ENCODE measurements around the gene TRAPPC2.
A peak's percentile ranks its signal among the peaks of the same experiment; 100 is the strongest.

Gene TRAPPC2

DNA sequence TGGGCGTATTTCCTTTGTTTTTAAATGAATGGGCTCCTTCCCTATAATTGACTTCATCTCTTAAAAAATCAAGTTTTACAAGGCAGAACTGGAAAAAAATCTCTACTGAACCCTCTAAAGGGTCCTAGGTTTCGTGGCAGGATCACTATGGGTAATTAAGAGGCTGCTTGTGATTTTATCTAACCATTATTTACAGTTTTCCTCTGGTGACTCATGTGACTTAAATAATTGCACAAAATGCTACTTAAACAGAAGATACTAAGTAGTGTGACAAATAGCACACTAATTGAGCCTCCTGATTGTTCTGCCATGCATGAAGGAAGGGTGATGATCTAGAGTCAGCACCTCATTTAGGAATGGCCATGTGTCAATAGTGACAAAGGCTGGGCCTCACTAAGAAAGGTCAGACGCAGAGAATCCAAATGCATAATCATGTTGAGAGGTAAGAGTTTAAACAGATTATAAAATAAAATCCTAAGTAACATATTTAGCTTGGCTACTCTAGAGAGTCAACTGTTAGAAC, 35.7 kb upstream of the TRAPPC2 start:
- DNase-seq (ENCODE audit: low read depth) = no peak
- TF ChIP-seq, protein P1, sequence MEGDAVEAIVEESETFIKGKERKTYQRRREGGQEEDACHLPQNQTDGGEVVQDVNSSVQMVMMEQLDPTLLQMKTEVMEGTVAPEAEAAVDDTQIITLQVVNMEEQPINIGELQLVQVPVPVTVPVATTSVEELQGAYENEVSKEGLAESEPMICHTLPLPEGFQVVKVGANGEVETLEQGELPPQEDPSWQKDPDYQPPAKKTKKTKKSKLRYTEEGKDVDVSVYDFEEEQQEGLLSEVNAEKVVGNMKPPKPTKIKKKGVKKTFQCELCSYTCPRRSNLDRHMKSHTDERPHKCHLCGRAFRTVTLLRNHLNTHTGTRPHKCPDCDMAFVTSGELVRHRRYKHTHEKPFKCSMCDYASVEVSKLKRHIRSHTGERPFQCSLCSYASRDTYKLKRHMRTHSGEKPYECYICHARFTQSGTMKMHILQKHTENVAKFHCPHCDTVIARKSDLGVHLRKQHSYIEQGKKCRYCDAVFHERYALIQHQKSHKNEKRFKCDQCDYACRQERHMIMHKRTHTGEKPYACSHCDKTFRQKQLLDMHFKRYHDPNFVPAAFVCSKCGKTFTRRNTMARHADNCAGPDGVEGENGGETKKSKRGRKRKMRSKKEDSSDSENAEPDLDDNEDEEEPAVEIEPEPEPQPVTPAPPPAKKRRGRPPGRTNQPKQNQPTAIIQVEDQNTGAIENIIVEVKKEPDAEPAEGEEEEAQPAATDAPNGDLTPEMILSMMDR (IDR thresholded peaks at IDR 0.05; ENCODE audit: control insufficient read depth, extremely low read depth, insufficient read depth) = no peak
- no peak overlapping the region for H3K4me3 ChIP-seq (ENCODE audit: low read depth, low read length)

DNA sequence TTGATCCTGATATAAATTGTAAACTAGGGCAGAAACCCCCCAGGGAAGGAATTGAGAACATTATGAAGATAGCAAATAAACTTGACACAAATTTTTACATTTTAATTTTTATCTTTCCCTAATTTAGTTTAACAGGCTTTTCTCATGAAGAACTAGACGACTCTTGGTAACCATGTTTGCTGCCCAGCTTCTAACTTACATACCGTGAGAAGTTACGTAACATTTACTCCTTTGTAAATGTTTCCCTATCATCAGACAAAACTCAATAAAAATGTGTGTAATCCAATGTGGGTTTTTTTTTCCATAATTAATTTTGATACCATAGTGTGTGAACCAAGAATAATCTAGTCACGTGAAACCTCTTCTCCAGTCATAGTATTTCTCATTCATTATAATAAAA, 34.5 kb upstream of the TRAPPC2 start:
- TF ChIP-seq, protein P1 (IDR thresholded peaks at IDR 0.05; ENCODE audit: control insufficient read depth, extremely low read depth, insufficient read depth) = no peak
- no peak for DNase-seq (ENCODE audit: low read depth)
- no peak overlapping the region for H3K4me3 ChIP-seq (ENCODE audit: low read depth, low read length)

DNA sequence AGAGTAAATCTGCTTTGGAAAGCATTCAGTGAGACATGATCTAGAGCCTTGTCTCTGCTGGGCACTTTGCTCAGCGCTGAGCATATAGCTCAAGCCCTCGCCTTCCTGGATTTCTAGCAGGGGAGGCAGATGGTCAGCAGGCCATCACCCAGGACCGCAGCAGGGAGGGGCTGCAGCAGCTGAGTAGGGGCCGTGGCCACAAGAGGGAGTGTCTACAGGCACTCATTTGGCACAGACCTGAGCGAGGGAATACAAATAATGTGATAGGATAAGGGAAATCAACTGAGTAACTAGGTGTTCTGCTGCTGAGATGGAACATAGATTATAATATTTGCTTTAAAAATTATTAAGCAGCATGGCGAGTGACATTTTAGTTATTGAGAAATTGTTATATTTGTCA, 30.3 kb upstream of the TRAPPC2 start:
- no peak overlapping the region for H3K4me3 ChIP-seq (ENCODE audit: low read depth, low read length)
- TF ChIP-seq, protein P1 (IDR thresholded peaks at IDR 0.05; ENCODE audit: control insufficient read depth, extremely low read depth, insufficient read depth) = peak; percentile 52
- DNase-seq (ENCODE audit: low read depth) = no peak

DNA sequence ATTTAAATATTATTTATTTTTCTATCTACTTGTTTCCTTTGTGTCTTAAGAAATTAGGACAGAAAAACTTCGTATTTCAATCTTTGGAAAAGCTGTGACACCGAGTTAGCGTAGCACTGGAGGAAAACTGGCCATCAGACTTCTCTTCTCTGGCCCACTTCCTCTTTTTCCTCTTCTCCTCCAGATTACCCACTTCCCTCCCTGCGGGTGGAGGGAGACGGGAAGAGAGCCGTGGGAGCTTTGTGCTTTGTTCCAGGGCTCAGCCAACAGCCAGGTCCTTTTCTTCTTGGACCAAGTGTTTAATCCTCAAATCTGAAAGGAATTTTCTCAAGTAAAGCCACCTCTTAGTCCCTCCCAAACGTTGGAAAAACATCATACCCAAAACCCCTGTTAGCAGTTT, 29.9 kb upstream of the TRAPPC2 start:
- DNase-seq (ENCODE audit: low read depth) = no peak
- TF ChIP-seq, protein P1 (IDR thresholded peaks at IDR 0.05; ENCODE audit: control insufficient read depth, extremely low read depth, insufficient read depth) = no peak
- H3K4me3 ChIP-seq (ENCODE audit: low read depth, low read length) = no peak overlapping the region

DNA sequence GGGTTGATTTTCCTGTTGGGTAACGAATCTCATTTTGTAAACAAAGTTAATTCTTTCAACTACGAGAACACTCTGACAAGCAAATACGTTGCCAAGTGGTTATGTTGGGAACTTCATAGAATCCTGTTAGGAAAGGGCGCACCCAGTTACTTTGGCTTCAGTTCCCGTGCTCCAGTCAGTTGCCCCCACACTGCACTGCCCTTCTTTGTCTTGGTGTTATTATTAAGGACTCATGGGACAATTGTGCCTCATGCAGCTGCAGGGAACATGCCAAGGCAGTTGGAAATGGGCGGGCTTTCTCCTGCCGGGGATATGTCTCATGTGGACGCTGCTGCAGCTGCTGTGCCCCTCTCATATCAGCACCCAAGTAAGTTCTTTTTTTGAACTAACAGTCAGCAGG, 29.1 kb upstream of the TRAPPC2 start:
- DNase-seq (ENCODE audit: low read depth) = no peak
- TF ChIP-seq, protein P1 (IDR thresholded peaks at IDR 0.05; ENCODE audit: control insufficient read depth, extremely low read depth, insufficient read depth) = no peak

DNA sequence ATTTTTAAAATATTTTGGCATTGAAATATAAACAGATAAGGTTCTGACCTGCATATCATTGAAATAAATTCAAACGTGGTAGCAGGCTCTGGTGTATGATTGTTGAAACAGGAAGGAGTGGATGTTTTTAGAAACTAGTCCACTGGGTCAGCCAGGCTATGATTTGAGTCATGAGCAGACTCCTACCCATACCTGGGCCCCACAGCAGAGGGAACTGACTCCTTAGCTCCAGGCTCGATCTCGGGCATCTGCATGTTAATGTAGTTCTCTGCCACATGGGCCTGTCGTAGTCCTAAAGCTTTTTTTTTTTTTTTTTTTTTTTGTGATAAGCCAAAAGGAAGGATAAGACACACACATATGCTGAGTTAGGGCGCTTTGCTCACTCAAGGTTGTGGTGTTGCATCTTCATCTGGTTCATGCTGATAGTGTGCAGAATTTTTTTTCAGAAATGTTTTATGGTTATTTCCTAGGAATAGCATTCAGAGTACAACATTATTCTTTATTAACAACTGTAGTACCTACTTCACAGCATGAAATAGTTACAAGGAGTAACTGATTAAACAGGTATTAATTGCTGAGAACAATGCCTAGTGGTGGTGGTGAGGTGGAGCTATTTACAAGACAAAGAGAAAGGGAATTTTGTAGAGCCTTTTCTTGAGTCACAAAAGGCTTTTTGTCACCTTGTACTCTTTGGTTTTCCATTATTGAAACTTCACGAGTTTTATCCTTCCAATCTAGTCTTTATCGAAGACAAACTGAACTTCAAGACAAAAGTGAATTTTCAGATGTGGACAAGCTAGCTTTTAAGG, 27.4 kb upstream of the TRAPPC2 start:
- DNase-seq (ENCODE audit: low read depth) = no peak
- H3K4me3 ChIP-seq (ENCODE audit: low read depth, low read length) = no peak overlapping the region

More for the DNA sequence above, 29.1 kb upstream of the TRAPPC2 start:
- H3K4me3 ChIP-seq (ENCODE audit: low read depth, low read length) = no peak overlapping the region

More for the DNA sequence above, 27.4 kb upstream of the TRAPPC2 start:
- TF ChIP-seq, protein P1 (IDR thresholded peaks at IDR 0.05; ENCODE audit: control insufficient read depth, extremely low read depth, insufficient read depth) = no peak

Measured in LNCaP clone FGC (cell line).